Measurements from ENCODE around the gene GPR55. TPM values are rescaled to one million over a fixed set of nuclear protein-coding genes. Genes with fewer than 3 reads are reported as not detected.

Gene GPR55
- total RNA-seq, 1 experiment from 2014 or later = not detected

- no peak for TF ChIP-seq CTCF (IDR thresholded peaks at IDR 0.05; ENCODE audit: unreplicated experiment)
- Mint-ChIP-seq H3K27me3 (ENCODE audit: insufficient read depth, unreplicated experiment) (no peaks in the 10 kb centered on the region), H3K36me3 (ENCODE audit: insufficient read depth, unreplicated experiment) (no peaks in the 10 kb centered on the region), H3K4me3 (ENCODE audit: unreplicated experiment) (no peak overlapping the region), H3K27ac (ENCODE audit: low read depth, unreplicated experiment) (no peak overlapping the region), H3K4me1 (ENCODE audit: insufficient read depth, unreplicated experiment) (peaks cover 4% of the 10 kb centered on the region), H3K9me3 (ENCODE audit: unreplicated experiment) (no peaks in the 10 kb centered on the region)
- BruUV-seq (replicated peaks) = no TSS peak
- POLR2A ChIA-PET = no interaction called here
- no peak for DNase-seq (ENCODE audit: unreplicated experiment)
- intact Hi-C loops (cut with micrococcal nuclease) = no loop called here
- CTCF ChIA-PET = interaction anchor here (0.6 to 1.2 kb wide), 2 partner anchors 24 to 848 kb away, joined by 4 read pairs; no protein-coding TSS in a partner anchor
Measured at GRCh38 chr2:230877759-230878598, 47.1 kb downstream of the GPR55 start.

- TF ChIP-seq CTCF (IDR thresholded peaks at IDR 0.05; ENCODE audit: unreplicated experiment) = no peak
- intact Hi-C loops (cut with micrococcal nuclease) = no loop called here
- BruUV-seq (replicated peaks) = no TSS peak
- Mint-ChIP-seq H3K36me3 (ENCODE audit: insufficient read depth, unreplicated experiment) (no peaks in the 10 kb centered on the region), H3K4me3 (ENCODE audit: unreplicated experiment) (no peak overlapping the region), H3K27me3 (ENCODE audit: insufficient read depth, unreplicated experiment) (no peaks in the 10 kb centered on the region), H3K9me3 (ENCODE audit: unreplicated experiment) (no peaks in the 10 kb centered on the region), H3K4me1 (ENCODE audit: insufficient read depth, unreplicated experiment) (peaks cover 4% of the 10 kb centered on the region), H3K27ac (ENCODE audit: low read depth, unreplicated experiment) (no peak overlapping the region)
- ChIA-PET CTCF (interaction anchor here (1.4 kb wide), 1 partner anchor 53 kb away, joined by 4 read pairs; no protein-coding TSS in a partner anchor), POLR2A (no interaction called here)
- DNase-seq (ENCODE audit: unreplicated experiment) = no peak
Measured at GRCh38 chr2:230877116-230877758, 47.8 kb downstream of the GPR55 start.

- no peaks in the 10 kb centered on the region for H3K27me3 Mint-ChIP-seq (ENCODE audit: insufficient read depth, unreplicated experiment)
- H3K4me1 Mint-ChIP-seq (ENCODE audit: insufficient read depth, unreplicated experiment) = peaks cover 4% of the 10 kb centered on the region
- ChIA-PET CTCF (interaction anchor here (0.5 to 1.4 kb wide), 4 partner anchors 11 to 128 kb away, joined by 3 to 4 read pairs (median 4); partner anchors contain the start of gene ITM2C), POLR2A (no interaction called here)
- intact Hi-C loops (cut with micrococcal nuclease) = no loop called here
- H3K9me3 Mint-ChIP-seq (ENCODE audit: unreplicated experiment) = no peaks in the 10 kb centered on the region
- BruUV-seq (replicated peaks) = no TSS peak
- H3K27ac Mint-ChIP-seq (ENCODE audit: low read depth, unreplicated experiment) = no peak overlapping the region
- no peak overlapping the region for H3K4me3 Mint-ChIP-seq (ENCODE audit: unreplicated experiment)
- DNase-seq (ENCODE audit: unreplicated experiment) = no peak
- no peak for TF ChIP-seq CTCF (IDR thresholded peaks at IDR 0.05; ENCODE audit: unreplicated experiment)
- H3K36me3 Mint-ChIP-seq (ENCODE audit: insufficient read depth, unreplicated experiment) = no peaks in the 10 kb centered on the region
Measured at GRCh38 chr2:230875347-230876315, 49.4 kb downstream of the GPR55 start.

All from MCF 10A (cell line).